Muscle of arm (tissue), 12 donors: Measurements from ENCODE around the gene VEZF1. TPM values are rescaled to one million over a fixed set of nuclear protein-coding genes. Genes with fewer than 3 reads are reported as not detected.
"Not testable (repeated sequence)": the region's sequence is repeated elsewhere in the genome, so short reads cannot be mapped to it uniquely, and the experiment has no call there.

Source experiments
- DNase-seq: peaks from one replicate; pipeline ENCODE4 v3.0.0-alpha.2; 2013
- polyA plus RNA-seq, 12 donors: library from polyadenylated mRNA; unstranded; fragments of 120-200 nt; gene quantifications; one replicate each; pipeline ENCODE4 v1.2.1, GENCODE V29; 2013; ENCODE audit not compliant: insufficient read length in 12 of 12

VEZF1 gene
- polyA plus RNA-seq, 12 donors = 41.1 to 77.1 (median 54.7) TPM; not detected in 1

- no peak for DNase-seq
Observed at GRCh38 chr17:57979076-57979475, 9.0 kb downstream of the VEZF1 start.

- no peak for DNase-seq
Observed at GRCh38 chr17:57976594-57976993, 11.5 kb downstream of the VEZF1 start.

- DNase-seq = no peak
Observed at GRCh38 chr17:57975044-57975443, 13.0 kb downstream of the VEZF1 start.

- not testable (repeated sequence) for DNase-seq
Observed at GRCh38 chr17:57974053-57974824, 13.8 kb downstream of the VEZF1 start.

- no peak for DNase-seq
Observed at GRCh38 chr17:57972151-57972550, 15.9 kb downstream of the VEZF1 start.

- DNase-seq = no peak
Observed at GRCh38 chr17:57971572-57971971, 16.5 kb downstream of the VEZF1 start.

- no peak for DNase-seq
Observed at GRCh38 chr17:57970710-57971109, 17.3 kb downstream of the VEZF1 start.

GRCh38 chr17:57968456-57968855 lies 19.6 kb downstream of the VEZF1 start:
- DNase-seq = no peak

GRCh38 chr17:57966875-57967274 lies 21.2 kb downstream of the VEZF1 start:
- no peak for DNase-seq

GRCh38 chr17:57966246-57966645 lies 21.8 kb downstream of the VEZF1 start:
- DNase-seq = no peak

- DNase-seq = no peak
Observed at GRCh38 chr17:57965521-57966160, 22.4 kb downstream of the VEZF1 start.

GRCh38 chr17:57963149-57963511 lies 24.9 kb downstream of the VEZF1 start:
- no peak for DNase-seq

- DNase-seq = no peak
Observed at GRCh38 chr17:57962279-57963148, 25.5 kb downstream of the VEZF1 start.

- DNase-seq = no peak
Observed at GRCh38 chr17:57959929-57960328, 28.1 kb downstream of the VEZF1 start.

- not testable (repeated sequence) for DNase-seq
Observed at GRCh38 chr17:57958391-57958790, 29.7 kb downstream of the VEZF1 start.

- DNase-seq = no peak
Observed at GRCh38 chr17:57957886-57958285, 30.2 kb downstream of the VEZF1 start.

- no peak for DNase-seq
Observed at GRCh38 chr17:57957120-57957850, 30.8 kb downstream of the VEZF1 start.

GRCh38 chr17:57956291-57957119 lies 31.5 kb downstream of the VEZF1 start:
- no peak for DNase-seq

- DNase-seq = no peak
Observed at GRCh38 chr17:57955183-57955931, 32.7 kb downstream of the VEZF1 start, which contains the start of gene CUEDC1. CUEDC1 (minus strand) TSS chr17:57955412; CDS start chr17:57885564, 69,848 bp downstream.
